ENCODE measurements around the gene CYP4A22. TPM values are rescaled to one million over a fixed set of nuclear protein-coding genes. Genes with fewer than 3 reads are reported as not detected.
"Not testable (repeated sequence)": the region's sequence is repeated elsewhere in the genome, so short reads cannot be mapped to it uniquely, and the experiment has no call there.

The CYP4A22 gene
- total RNA-seq, 1 donor from 2014 or later, result not detected

- H3K9me3 Mint-ChIP-seq, result no peaks in the 10 kb centered on the region
- H2AFZ ChIP-seq (replicated peaks), result peak overlapping the region; percentile 97
- no peak overlapping the region for H3K27ac Mint-ChIP-seq
- H3K4me1 Mint-ChIP-seq, result peaks cover 9% of the 10 kb centered on the region
- H3K36me3 ChIP-seq, result no peaks in the 10 kb centered on the region
- no peaks in the 10 kb centered on the region for H3K9me3 ChIP-seq (ENCODE audit: low read depth)
- no peaks in the 10 kb centered on the region for H3K79me2 ChIP-seq (ENCODE audit: low read depth)
- peak; percentile 50 for TF ChIP-seq EZH2 (IDR thresholded peaks at IDR 0.05)
- TF ChIP-seq CTCF (IDR thresholded peaks at IDR 0.05), result peak; percentile 97
- TF ChIP-seq EZH2phosphoT487 (IDR thresholded peaks at IDR 0.05), result no peak
- H3K4me3 ChIP-seq, result no peak overlapping the region
- H4K20me1 ChIP-seq (ENCODE audit: low read depth), result no peaks in the 10 kb centered on the region
- H3K4me3 Mint-ChIP-seq, result peak overlapping the region; percentile 30
- peaks cover 3% of the 10 kb centered on the region for H3K4me1 ChIP-seq
- H3K4me2 ChIP-seq, result peak overlapping the region; percentile 65
- no peaks in the 10 kb centered on the region for H3K36me3 Mint-ChIP-seq
- peak; percentile 86 for DNase-seq (ENCODE audit: low spot score)
- H3K27ac ChIP-seq, result no peak overlapping the region
- peaks cover 20% of the 10 kb centered on the region for H3K27me3 ChIP-seq
- peaks cover 7% of the 10 kb centered on the region for H3K27me3 Mint-ChIP-seq (ENCODE audit: insufficient read depth, low read depth)
- H3K9ac ChIP-seq, result no peak overlapping the region
- H3F3A ChIP-seq (ENCODE audit: low read depth), result no peaks in the 10 kb centered on the region
Measured at GRCh38 chr1:47192458-47193384, 55.5 kb downstream of the CYP4A22 start.

- not testable (repeated sequence) for H3K4me3 ChIP-seq; H3K36me3 Mint-ChIP-seq; H4K20me1 ChIP-seq (ENCODE audit: low read depth); H3K27me3 Mint-ChIP-seq (ENCODE audit: insufficient read depth, low read depth); H3K4me3 Mint-ChIP-seq; H3K79me2 ChIP-seq (ENCODE audit: low read depth); H3K36me3 ChIP-seq; DNase-seq (ENCODE audit: low spot score); H3K4me1 Mint-ChIP-seq; H3K9me3 ChIP-seq (ENCODE audit: low read depth); H3K9ac ChIP-seq; H3K9me3 Mint-ChIP-seq; H3K27ac Mint-ChIP-seq; H3K4me1 ChIP-seq; H3F3A ChIP-seq (ENCODE audit: low read depth); H3K27ac ChIP-seq
- H3K4me2 ChIP-seq, result peak overlapping the region; percentile 65
- H3K27me3 ChIP-seq, result peaks cover 25% of the 10 kb centered on the region
- peak overlapping the region; percentile 97 for H2AFZ ChIP-seq (replicated peaks)
Measured at GRCh38 chr1:47193496-47193895, 56.3 kb downstream of the CYP4A22 start.

- H3K27ac ChIP-seq, result no peak overlapping the region
- TF ChIP-seq EZH2phosphoT487 (IDR thresholded peaks at IDR 0.05) (no peak), EZH2 (IDR thresholded peaks at IDR 0.05) (no peak), CTCF (IDR thresholded peaks at IDR 0.05) (no peak)
- peaks cover 3% of the 10 kb centered on the region for H3K4me1 ChIP-seq
- no peak for DNase-seq (ENCODE audit: low spot score)
- H3K9me3 ChIP-seq (ENCODE audit: low read depth), result no peaks in the 10 kb centered on the region
- H3K36me3 ChIP-seq, result no peaks in the 10 kb centered on the region
- no peaks in the 10 kb centered on the region for H4K20me1 ChIP-seq (ENCODE audit: low read depth)
- no peak overlapping the region for H3K4me3 ChIP-seq
- no peak overlapping the region for H3K9ac ChIP-seq
- no peak overlapping the region for H3K4me2 ChIP-seq
- Mint-ChIP-seq H3K27me3 (ENCODE audit: insufficient read depth, low read depth) (peaks cover 10% of the 10 kb centered on the region), H3K27ac (no peak overlapping the region), H3K36me3 (no peaks in the 10 kb centered on the region), H3K4me3 (no peak overlapping the region), H3K4me1 (peaks cover 9% of the 10 kb centered on the region), H3K9me3 (no peaks in the 10 kb centered on the region)
- no peaks in the 10 kb centered on the region for H3K79me2 ChIP-seq (ENCODE audit: low read depth)
- no peaks in the 10 kb centered on the region for H3F3A ChIP-seq (ENCODE audit: low read depth)
- peaks cover 33% of the 10 kb centered on the region for H3K27me3 ChIP-seq
- peak overlapping the region; percentile 34 for H2AFZ ChIP-seq (replicated peaks)
Measured at GRCh38 chr1:47194311-47194710, 57.1 kb downstream of the CYP4A22 start.

DNA sequence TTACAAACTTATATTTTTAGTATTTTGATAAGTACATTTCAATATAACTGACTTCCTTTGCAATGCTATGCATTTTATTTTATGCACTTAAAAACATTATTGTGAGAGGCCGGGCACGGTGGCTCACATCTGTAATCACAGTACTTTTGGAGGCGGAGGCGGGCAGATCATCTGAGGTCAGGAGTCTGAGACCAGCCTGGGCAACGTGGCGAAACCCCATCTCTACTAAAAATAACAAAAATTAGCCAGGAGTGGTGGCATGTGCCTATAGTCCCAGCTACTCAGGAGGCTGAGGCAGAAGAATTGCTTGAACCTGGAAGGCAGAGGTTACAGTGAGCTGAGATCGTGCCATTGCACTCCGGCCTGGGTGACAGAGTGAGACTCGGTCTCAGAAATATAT, 58.7 kb downstream of the CYP4A22 start:
- H2AFZ ChIP-seq (replicated peaks); H3K9me3 ChIP-seq (ENCODE audit: low read depth); DNase-seq (ENCODE audit: low spot score); H3K9ac ChIP-seq; H3K79me2 ChIP-seq (ENCODE audit: low read depth); H3F3A ChIP-seq (ENCODE audit: low read depth); H3K4me1 Mint-ChIP-seq; H3K4me3 ChIP-seq; H3K4me2 ChIP-seq; H3K36me3 ChIP-seq; H4K20me1 ChIP-seq (ENCODE audit: low read depth); H3K36me3 Mint-ChIP-seq; H3K4me3 Mint-ChIP-seq; H3K9me3 Mint-ChIP-seq; H3K27ac ChIP-seq; H3K4me1 ChIP-seq; H3K27ac Mint-ChIP-seq: not testable (repeated sequence)
- H3K27me3 ChIP-seq, result peaks cover 49% of the 10 kb centered on the region
- H3K27me3 Mint-ChIP-seq (ENCODE audit: insufficient read depth, low read depth), result peaks cover 13% of the 10 kb centered on the region
